HepG2 (cell line): ENCODE measurements around the gene PLCL1. TPM values are rescaled to one million over a fixed set of nuclear protein-coding genes. Genes with fewer than 3 reads are reported as not detected.

Experiments used
- ADNP ChIP-seq: sonication (generic); formaldehyde crosslinking; IDR thresholded peaks from 2 replicates; pipeline ENCODE4 v1.4.0; 2020; ENCODE audit warnings: missing genetic modification reagents
- EHMT2 ChIP-seq: fragments of 200-600 bp; sonication (generic); IDR thresholded peaks from 2 replicates; pipeline ENCODE4 v1.7.0; 2017; ENCODE audit warnings: antibody characterized with exemption, low read depth, low read length, borderline replicate concordance
- RNF2 ChIP-seq: fragments of 450-650 bp; conservative IDR thresholded peaks from 2 replicates; pipeline ENCODE4 v1.6.1; 2016; ENCODE audit warnings: low read depth
- SP140L ChIP-seq: sonication (generic); formaldehyde crosslinking; IDR thresholded peaks from 2 replicates; pipeline ENCODE4 v1.4.0; 2020; ENCODE audit warnings: missing genetic modification reagents, borderline replicate concordance
- TOE1 ChIP-seq: sonication (generic); formaldehyde crosslinking; IDR thresholded peaks from 2 replicates; pipeline ENCODE4 v1.4.0; 2020; ENCODE audit warnings: mild to moderate bottlenecking, missing genetic modification reagents
- ZBTB40 ChIP-seq, 2 experiments: fragments of 450-650 bp in 1 of 2; sonication (generic) in 1 of 2; formaldehyde crosslinking in 1 of 2; IDR thresholded peaks; 2 replicates each; pipeline versions ENCODE4 v1.6.1 to v1.8.0; 2016 to 2022; ENCODE audit warnings: antibody characterized with exemption in 1 of 2, mild to moderate bottlenecking in 1 of 2, missing genetic modification reagents in 1 of 2
- ZFY ChIP-seq: sonication (generic); formaldehyde crosslinking; IDR thresholded peaks from 2 replicates; pipeline ENCODE4 v1.4.0; 2020; ENCODE audit warnings: missing genetic modification reagents
- ZNF329 ChIP-seq: sonication (generic); formaldehyde crosslinking; IDR thresholded peaks from 2 replicates; pipeline ENCODE4 v1.9.0; 2021; ENCODE audit warnings: low read depth, mild to moderate bottlenecking, missing genetic modification reagents
- ZNF331 ChIP-seq: sonication (generic); formaldehyde crosslinking; IDR thresholded peaks from 2 replicates; pipeline ENCODE4 v1.4.0; 2020; ENCODE audit warnings: missing genetic modification reagents
- ZSCAN25 ChIP-seq: sonication (generic); formaldehyde crosslinking; IDR thresholded peaks from 2 replicates; pipeline ENCODE4 v1.8.0; 2022; ENCODE audit warnings: mild to moderate bottlenecking, missing genetic modification reagents
- polyA plus RNA-seq, 8 experiments: library from polyadenylated mRNA; depleted of rRNA in 3 of 8; stranded (reverse) in 7 of 8; unstranded in 1 of 8; fragments of >200 nt; fragmentation: Illumina TruSeq in 4 of 8; extraction: Trizol in 4 of 8; gene quantifications; 2 replicates each; pipeline versions ENCODE4 v1.2.1 to v1.2.3, GENCODE V29; 2011 to 2016; ENCODE audit warnings: low read depth in 4 of 8, missing spikeins in 1 of 8, mixed read lengths in 1 of 8; ENCODE audit not compliant: insufficient read depth in 1 of 8
- total RNA-seq, 5 experiments: library from RNA; depleted of rRNA; stranded (reverse); fragments of >200 nt; fragmentation: Illumina TruSeq; extraction: Trizol; gene quantifications; 2 replicates each; pipeline ENCODE4 v1.2.3, GENCODE V29; 2016; ENCODE audit warnings: low read depth in 1 of 5
- TF ChIP-seq, protein P1 (sequence below): sonication (generic); formaldehyde crosslinking; IDR thresholded peaks from 2 replicates; pipeline ENCODE4 v1.4.0; 2020; ENCODE audit warnings: mild to moderate bottlenecking, missing genetic modification reagents

Gene PLCL1
- total and polyA plus RNA-seq, 2 of the 13 experiments (the other 11 are each of a cell fraction or from before 2014, with no cell fraction given) = not detected

DNA sequence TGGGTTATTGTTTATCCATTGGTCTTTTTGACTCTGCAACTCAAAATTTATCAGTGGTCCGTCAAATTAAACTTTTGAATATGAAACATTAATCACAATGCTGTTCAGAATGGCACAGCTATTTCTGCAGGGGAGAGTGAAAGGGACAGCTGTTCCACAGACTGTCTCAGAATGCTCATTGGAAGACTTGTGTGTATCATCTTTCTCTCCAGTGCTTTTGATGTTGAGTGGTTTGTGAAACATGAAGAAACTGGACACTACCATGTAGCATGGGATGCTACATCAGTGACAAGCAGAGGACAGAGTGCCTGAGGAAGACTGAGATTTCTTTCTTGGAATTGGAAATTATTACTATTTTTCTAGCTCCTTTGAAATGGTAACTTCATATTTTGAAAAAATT lies 115.7 kb downstream of the PLCL1 start (continued):
- no peak for TF ChIP-seq ZBTB40 (IDR thresholded peaks at IDR 0.05)
- TF ChIP-seq ZBTB40 (CRISPR knock-in tag; IDR thresholded peaks at IDR 0.05) = no peak
- TF ChIP-seq SP140L (CRISPR knock-in tag) = no peak
- TF ChIP-seq EHMT2 = no peak
- no peak for TF ChIP-seq ZNF331 (CRISPR knock-in tag)
- no peak for TF ChIP-seq ZNF329
- no peak for TF ChIP-seq ADNP (CRISPR knock-in tag)
- no peak for TF ChIP-seq TOE1
- no peak for TF ChIP-seq ZSCAN25 (CRISPR knock-in tag)
- no peak for TF ChIP-seq ZFY (CRISPR knock-in tag)
- TF ChIP-seq, protein P1, sequence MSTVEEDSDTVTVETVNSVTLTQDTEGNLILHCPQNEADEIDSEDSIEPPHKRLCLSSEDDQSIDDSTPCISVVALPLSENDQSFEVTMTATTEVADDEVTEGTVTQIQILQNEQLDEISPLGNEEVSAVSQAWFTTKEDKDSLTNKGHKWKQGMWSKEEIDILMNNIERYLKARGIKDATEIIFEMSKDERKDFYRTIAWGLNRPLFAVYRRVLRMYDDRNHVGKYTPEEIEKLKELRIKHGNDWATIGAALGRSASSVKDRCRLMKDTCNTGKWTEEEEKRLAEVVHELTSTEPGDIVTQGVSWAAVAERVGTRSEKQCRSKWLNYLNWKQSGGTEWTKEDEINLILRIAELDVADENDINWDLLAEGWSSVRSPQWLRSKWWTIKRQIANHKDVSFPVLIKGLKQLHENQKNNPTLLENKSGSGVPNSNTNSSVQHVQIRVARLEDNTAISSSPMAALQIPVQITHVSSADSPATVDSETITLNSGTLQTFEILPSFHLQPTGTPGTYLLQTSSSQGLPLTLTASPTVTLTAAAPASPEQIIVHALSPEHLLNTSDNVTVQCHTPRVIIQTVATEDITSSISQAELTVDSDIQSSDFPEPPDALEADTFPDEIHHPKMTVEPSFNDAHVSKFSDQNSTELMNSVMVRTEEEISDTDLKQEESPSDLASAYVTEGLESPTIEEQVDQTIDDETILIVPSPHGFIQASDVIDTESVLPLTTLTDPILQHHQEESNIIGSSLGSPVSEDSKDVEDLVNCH (CRISPR knock-in tag) = no peak
- no peak for TF ChIP-seq RNF2
- TF ChIP-seq, all 625 proteins: peak for 0
